DMS53 (cell line): Measurements from ENCODE around the gene SELENOM.
A peak's percentile ranks its signal among the peaks of the same experiment; 100 is the strongest.
"Not testable (repeated sequence)": the region's sequence is repeated elsewhere in the genome, so short reads cannot be mapped to it uniquely, and the experiment has no call there.

Source experiments
- DNase-seq: peaks from one replicate; lab custom pipeline; 2025; lab: John Stamatoyannopoulos, UW

Gene SELENOM

DNA sequence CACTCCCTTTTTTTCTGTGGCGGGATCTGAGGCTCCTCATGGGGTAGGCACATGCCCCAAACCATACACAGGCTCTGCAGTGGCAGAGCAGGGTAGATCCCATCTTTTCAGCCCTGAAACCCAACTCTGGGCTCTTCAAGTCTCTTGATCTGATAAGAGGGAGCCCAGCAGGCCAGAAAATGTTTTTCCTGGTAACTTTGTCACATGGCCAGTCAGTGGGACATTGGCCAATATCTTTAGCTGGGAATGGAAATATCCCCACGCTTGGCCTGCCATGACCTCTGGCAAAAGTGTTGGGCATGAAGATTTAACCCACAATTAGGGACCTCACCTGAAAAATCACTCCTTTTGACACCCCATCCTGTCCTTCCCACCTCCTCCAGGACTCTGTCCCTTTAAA is 23.5 kb upstream of the SELENOM start:
- DNase-seq: no peak

- DNase-seq: no peak
Observed at GRCh38 chr22:31128156-31128555, 20.8 kb upstream of the SELENOM start.

GRCh38 chr22:31127181-31127772 is 19.9 kb upstream of the SELENOM start:
- no peak for DNase-seq

GRCh38 chr22:31126869-31127175 is 19.5 kb upstream of the SELENOM start:
- DNase-seq: no peak

DNA sequence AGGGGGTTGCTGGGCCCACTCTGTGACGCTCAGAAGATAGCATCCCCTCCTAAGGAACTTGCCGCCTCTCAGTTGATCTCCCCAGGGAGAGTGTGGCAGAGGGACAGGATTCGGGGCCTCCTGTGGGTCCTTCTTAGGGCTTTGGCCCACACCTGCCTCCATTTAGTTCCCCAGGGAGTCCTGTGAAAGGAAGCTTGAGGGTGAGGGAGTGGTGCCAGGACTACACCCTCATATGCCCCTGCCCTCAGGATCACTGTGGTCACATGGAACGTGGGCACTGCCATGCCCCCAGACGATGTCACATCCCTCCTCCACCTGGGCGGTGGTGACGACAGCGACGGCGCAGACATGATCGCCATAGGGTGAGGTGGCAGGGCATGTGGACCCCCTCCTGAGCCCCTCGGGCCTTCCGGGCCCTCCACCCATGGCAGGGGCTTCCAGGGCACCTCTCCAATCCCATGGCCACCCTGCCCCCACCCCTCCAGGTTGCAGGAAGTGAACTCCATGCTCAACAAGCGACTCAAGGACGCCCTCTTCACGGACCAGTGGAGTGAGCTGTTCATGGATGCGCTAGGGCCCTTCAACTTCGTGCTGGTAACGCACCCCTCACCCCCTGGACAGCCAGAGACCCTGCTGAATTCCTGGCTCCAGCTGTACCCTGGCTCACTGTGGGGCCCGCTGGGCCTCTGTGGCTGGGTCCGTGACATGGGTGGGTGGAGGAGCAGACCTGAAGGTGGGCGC is 18.9 kb upstream of the SELENOM start:
- DNase-seq: peak; percentile 9

GRCh38 chr22:31125521-31126117 is 18.3 kb upstream of the SELENOM start:
- no peak for DNase-seq

DNA sequence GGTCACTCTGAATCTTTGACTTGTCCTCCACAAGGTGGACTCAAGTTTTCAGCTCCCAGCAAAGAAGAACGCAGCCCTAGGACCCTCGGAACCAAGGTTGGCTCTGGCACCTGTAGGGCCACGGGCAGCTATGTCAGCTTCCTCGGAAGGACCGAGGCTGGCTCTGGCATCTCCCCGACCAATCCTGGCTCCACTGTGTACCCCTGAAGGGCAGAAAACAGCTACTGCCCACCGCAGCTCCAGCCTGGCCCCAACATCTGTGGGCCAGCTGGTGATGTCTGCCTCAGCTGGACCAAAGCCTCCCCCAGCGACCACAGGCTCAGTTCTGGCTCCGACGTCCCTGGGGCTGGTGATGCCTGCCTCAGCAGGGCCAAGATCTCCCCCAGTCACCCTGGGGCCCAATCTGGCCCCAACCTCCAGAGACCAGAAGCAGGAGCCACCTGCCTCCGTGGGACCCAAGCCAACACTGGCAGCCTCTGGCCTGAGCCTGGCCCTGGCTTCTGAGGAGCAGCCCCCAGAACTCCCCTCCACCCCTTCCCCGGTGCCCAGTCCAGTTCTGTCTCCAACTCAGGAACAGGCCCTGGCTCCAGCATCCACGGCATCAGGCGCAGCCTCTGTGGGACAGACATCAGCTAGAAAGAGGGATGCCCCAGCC is 17.6 kb upstream of the SELENOM start:
- DNase-seq: no peak

DNA sequence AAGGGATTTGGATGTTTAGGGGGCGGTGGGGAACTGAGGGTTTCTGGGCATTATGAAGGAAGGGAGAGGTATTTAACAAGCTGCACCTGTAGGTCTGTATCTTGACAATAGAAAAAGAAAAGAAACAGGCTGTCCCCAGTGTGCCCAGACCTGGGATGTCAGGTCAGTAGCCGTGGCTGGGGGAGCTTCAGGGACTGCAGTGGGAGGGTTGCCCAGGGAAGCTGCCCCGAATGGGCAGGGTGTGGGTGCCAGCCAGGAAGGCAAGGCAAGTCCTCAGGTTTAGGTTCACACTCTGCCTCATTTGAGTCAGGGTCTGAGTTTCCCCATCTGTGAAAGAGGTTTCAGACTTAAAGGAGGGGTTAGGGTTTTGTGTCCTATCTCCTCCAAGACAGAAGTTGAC is 16.9 kb upstream of the SELENOM start:
- DNase-seq: no peak

GRCh38 chr22:31123292-31123602 is 15.9 kb upstream of the SELENOM start:
- no peak for DNase-seq

GRCh38 chr22:31122532-31123291 is 15.3 kb upstream of the SELENOM start, which contains the start of gene INPP5J:
INPP5J (plus strand) TSS chr22:31122966; CDS start chr22:31123015, 49 bp downstream.
- DNase-seq: peak; percentile 74

DNA sequence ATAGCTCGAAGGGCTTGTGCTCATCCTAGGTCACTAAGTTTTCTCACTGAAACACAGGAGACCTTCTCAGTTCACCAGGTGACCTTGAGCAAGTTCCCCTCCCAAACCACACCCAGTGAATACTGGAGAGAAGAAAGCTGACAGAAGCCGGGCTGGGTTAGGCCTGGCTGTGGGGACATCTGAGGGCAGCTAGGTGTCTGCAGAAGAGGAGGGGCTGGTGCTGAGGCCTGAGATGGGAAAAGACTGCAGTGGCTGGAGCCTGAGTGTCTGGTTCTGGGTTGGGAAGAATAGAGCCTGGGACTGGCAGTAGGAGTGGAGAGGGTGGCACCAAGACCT is 14.8 kb upstream of the SELENOM start:
- no peak for DNase-seq

DNA sequence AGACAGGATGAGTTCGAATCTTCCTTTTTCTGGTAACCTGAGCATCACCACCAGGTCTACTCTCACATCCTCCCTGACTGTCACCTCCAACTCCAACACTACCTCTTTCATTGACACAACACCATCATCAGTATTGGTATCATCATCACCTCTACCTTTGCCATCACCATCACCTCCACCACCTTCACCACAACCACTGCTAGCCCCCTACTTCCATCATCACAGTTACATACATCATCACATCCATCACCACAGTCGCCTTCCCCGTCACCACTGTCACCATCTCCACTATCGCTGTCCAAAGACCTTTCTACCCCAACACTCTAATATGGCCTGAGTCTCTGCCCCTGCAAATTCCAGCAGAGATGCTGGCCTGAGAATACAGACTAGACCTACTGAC is 14.0 kb upstream of the SELENOM start:
- no peak for DNase-seq

GRCh38 chr22:31120642-31121041 is 13.3 kb upstream of the SELENOM start:
- no peak for DNase-seq

DNA sequence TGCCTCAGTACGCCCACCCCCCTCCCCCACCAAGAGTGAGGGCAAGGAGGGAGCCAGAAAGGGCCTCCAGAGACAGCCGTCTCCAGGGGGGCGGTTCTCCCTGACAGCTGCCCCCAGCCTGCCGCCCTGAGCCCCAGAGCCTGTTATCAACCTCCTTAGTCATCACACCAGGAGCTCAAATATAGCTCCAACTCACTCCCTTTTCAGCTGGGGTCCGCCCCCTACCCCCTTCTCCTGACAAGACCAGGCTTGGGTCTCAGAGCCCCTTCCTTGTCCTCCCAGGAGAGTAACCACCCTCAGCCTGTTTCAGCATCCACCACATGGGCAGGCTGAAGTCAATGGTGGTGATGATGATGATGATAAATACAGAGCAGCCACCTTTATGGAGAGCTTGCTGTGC is 12.9 kb upstream of the SELENOM start:
- no peak for DNase-seq

DNA sequence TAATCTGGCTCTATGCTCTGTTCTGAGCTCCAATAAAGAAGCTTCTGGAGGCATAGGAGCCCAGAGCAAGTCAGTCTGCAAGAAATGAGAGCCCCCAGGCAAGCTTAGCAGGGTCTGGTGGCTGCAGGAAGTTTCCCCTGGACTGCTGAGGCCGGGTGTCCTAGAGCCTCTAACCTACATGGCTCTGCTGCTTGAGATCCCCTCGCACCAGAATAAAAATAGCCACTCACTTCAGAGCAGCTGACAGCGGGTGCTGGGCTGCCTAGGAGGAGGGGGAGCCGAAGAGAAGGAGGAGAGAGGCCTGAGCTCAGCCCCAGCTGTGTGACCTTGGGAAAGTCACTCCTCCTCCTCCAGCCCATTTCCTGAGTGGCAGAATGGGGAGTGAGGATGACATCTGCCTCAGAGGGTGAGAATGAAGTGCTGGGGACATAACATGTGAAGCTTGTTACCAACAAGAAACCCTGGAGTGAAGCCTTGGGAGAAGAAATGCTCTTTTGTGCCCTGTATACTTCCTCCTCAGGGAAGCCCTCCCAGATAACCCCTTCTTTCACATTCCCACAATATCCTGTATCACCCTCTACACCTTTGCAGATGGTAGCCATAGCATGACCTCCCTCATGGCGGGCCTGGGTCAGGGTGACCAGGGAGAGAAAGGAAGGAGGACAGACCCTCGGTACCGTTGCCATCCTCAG is 11.8 kb upstream of the SELENOM start:
- DNase-seq: no peak

GRCh38 chr22:31118046-31118820 is 10.9 kb upstream of the SELENOM start:
- DNase-seq: no peak

DNA sequence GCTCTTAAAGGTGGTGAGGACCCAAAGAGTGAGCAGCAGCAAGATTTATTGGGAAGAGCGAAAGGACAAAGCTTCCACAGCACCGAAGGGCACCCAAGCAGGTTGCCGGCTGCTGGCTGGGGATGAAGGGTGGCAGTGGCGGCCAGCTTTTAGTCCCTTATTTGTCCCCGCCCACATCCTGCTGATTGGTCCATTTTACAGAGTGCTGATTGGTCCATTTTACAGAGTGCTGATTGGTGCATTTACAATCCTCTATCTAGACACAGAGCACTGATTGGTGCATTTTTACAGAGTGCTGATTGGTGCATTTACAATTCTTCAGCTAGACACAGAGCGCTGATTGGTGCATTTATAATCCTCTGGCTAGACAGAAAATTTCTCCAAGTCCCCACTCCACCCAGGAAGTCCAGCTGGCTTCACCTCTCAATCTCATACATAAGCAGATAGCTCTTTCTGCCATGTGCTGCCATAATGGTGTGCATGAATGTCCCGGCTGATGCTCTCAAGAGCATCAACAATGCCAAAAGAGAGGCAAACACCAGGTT is 5.3 kb upstream of the SELENOM start:
- not testable (repeated sequence) for DNase-seq

- no peak for DNase-seq
Observed at GRCh38 chr22:31107894-31108218, 488 bp upstream of the SELENOM start.

DNA sequence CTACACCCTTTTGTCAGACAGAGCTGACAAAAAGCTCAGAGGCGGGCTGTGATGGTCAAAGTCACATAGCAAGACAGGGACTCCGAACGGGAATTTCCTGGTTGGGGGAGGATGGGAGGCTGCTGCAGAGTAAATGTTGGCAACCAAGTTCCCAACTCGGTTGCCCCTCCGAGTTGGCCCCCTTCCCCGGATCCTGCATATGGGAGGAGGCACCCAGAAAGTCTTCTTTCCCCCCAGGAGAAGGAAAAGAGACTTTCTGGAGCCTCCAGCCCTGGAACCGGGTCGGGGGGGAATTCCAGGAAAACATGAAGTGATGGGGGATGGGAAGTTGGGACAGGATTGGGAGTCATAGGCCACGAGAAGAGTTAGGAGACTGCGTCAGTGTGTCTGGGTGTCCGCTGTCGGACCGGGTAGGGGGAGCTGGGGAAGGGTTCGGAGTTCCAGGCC is 614 bp downstream of the SELENOM start:
- DNase-seq: no peak

DNA sequence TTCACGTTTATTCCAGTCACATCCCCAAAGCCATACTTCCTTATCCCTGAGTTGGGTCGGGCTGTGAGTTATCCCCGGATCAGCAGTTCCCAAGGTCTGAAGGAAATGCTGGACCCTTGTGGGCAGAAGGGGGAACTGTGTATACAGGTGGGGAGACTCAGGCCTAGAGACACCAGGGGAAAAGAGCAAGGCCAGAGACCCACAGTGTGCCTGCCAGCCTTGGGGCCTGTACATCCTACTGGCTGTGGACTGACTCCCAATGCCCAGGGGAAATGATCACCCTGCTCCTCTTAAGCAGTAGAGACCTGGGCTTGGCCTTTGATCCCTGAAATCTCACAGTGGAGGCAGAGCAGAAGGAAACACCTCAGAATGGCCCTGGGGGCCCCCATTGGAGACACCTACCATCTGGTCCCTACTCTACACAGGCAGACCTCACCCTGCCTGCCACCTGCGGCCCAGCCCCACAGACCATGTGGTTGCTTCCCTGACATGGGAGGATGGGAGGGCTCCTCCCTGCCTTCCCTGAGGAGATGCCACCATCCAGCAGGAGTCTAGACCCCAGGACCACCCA is 1.3 kb downstream of the SELENOM start:
- DNase-seq: no peak
